Lower lobe of right lung (tissue), 2 donors: Measurements from ENCODE around the gene GUF1. TPM values are rescaled to one million over a fixed set of nuclear protein-coding genes. Genes with fewer than 3 reads are reported as not detected.

Experiments
- ATAC-seq, 2 donors: fragments of 200-7000 bp; cut with Tn5 transposase; one replicate each; pipeline ENCODE4 v1.9.1; 2020 to 2022; ENCODE audit warnings: mild to moderate bottlenecking in 2 of 2, moderate library complexity in 2 of 2
- DNase-seq: peaks from one replicate; pipeline ENCODE4 v3.0.0-alpha.2; 2020
- H3K27ac ChIP-seq: fragments of 200-600 bp; one replicate; pipeline ENCODE4 v1.8.0; 2022
- H3K27me3 ChIP-seq: fragments of 200-600 bp; one replicate; pipeline ENCODE4 v1.8.0; 2022; ENCODE audit warnings: low read depth
- H3K36me3 ChIP-seq: fragments of 200-600 bp; one replicate; pipeline ENCODE4 v1.8.0; 2022; ENCODE audit warnings: mild to moderate bottlenecking
- H3K4me1 ChIP-seq: fragments of 200-600 bp; one replicate; pipeline ENCODE4 v1.8.0; 2022
- H3K4me3 ChIP-seq: fragments of 200-600 bp; one replicate; pipeline ENCODE4 v1.8.0; 2022; ENCODE audit warnings: mild to moderate bottlenecking
- H3K9me3 ChIP-seq: fragments of 200-600 bp; one replicate; pipeline ENCODE4 v1.8.0; 2022
- intact Hi-C: fragments of 100-400 bp; cut with DNase I; formaldehyde crosslinking; loops from one replicate; pipeline ENCODE4 v1.11.0; 2022
- total RNA-seq: library from RNA; stranded (reverse); fragmentation: NEBNext Ultra II Directional; extraction: Animal tissue kit (Norgen Biotek cat#: 25700); gene quantifications from one replicate; pipeline ENCODE4 v1.2.1, GENCODE V29; 2021
- TF ChIP-seq, protein P1 (sequence below): fragments of 200-600 bp; IDR thresholded peaks from one replicate; pipeline ENCODE4 v1.8.0; 2022; ENCODE audit warnings: antibody characterized with exemption, mild to moderate bottlenecking
- donor health status: DM: no; HTN: yes; CAD: no; lungs with severe emphysema.

Gene GUF1
- total RNA-seq, 1 donor from 2014 or later: 18.4 TPM

DNA sequence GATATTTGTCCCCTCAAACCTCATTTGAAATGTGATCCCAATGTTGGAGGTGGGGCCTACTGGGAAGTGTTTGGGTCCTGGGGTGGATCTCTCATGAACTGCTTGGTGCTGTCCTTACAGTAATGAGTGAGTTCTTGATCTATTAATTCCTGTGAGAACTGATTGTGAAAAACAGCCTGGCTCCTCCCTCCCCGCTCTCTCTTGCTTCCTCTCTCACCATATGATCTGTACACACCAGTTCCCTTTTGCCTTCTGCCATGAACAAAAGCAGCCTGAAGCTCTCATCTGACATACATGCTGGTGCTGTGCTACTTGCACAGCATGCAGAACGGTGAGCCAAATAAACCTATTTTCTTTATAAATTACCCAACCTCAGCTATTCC is 15.6 kb upstream of the GUF1 start:
- intact Hi-C loops: no loop called here
- TF ChIP-seq, protein P1, sequence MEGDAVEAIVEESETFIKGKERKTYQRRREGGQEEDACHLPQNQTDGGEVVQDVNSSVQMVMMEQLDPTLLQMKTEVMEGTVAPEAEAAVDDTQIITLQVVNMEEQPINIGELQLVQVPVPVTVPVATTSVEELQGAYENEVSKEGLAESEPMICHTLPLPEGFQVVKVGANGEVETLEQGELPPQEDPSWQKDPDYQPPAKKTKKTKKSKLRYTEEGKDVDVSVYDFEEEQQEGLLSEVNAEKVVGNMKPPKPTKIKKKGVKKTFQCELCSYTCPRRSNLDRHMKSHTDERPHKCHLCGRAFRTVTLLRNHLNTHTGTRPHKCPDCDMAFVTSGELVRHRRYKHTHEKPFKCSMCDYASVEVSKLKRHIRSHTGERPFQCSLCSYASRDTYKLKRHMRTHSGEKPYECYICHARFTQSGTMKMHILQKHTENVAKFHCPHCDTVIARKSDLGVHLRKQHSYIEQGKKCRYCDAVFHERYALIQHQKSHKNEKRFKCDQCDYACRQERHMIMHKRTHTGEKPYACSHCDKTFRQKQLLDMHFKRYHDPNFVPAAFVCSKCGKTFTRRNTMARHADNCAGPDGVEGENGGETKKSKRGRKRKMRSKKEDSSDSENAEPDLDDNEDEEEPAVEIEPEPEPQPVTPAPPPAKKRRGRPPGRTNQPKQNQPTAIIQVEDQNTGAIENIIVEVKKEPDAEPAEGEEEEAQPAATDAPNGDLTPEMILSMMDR: no peak
- Histone ChIP-seq H3K27ac (no peak overlapping the region), H3K36me3 (no peaks in the 10 kb centered on the region), H3K4me3 (no peak overlapping the region), H3K4me1 (no peaks in the 10 kb centered on the region), H3K9me3 (no peaks in the 10 kb centered on the region), H3K27me3 (no peaks in the 10 kb centered on the region)
- DNase-seq (no peak), ATAC-seq (no peak)

DNA sequence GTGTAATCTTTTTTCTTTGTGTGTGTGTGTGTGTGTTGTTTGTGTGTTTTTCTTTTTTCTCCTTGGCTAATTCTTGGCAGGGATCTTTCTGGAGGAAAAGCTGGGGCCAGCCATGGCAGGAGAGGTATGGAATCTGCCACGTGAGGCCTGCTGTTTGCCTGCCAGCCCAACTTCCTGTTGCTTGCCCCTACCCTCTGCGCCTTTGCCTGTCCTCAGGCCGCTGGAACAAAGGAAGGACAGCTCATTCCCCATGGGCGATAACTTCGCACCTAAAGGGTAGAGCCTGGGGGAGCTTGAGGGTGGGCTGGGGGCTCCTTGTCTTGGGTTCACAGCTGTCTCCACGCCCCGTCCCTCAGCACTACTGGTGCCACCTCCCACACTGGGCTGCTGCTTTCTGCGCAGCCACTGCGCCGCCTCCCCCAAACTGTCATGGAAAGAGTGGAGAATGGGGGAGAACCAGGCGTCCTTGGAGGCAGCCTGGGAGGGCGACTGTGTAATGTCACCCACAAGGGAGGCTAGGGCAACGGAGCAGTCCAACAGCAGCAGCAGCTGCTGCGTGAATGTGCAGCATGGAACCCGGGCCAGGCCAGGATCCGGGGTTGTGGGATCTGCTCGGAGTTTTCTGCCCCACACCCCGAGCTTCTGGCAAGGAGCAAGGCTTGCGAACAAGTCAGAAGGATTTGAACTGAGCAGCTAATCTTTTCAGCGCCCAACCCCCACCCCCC is 14.5 kb upstream of the GUF1 start:
- Histone ChIP-seq H3K9me3 (no peaks in the 10 kb centered on the region), H3K4me3 (no peak overlapping the region), H3K4me1 (no peaks in the 10 kb centered on the region), H3K36me3 (no peaks in the 10 kb centered on the region), H3K27ac (no peak overlapping the region), H3K27me3 (no peaks in the 10 kb centered on the region)
- TF ChIP-seq, protein P1: no peak
- intact Hi-C loops: no loop called here
- ATAC-seq (no peak), DNase-seq (no peak)

DNA sequence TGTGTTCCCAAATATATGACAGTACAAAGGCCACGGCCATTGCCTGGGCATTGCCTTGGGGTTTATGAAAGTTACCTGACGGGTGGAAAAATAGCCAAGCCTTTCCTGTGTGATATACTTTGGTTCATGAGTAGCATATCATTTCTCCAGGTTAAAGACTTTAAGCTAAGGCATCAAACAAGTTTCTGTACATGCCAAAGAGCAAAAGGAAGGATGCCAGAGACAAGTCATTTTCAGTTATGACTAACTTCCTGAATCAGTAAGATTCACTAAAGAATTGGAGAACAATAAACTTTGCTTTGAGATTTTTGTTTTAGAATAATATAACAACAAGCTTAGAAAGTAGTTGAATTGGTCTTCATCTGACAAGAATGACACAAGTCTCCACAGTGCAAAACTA is 9.7 kb upstream of the GUF1 start:
- H3K27ac ChIP-seq: no peak overlapping the region
- H3K36me3 ChIP-seq: no peaks in the 10 kb centered on the region
- no peaks in the 10 kb centered on the region for H3K9me3 ChIP-seq
- DNase-seq: no peak
- ATAC-seq: no peak
- no peak overlapping the region for H3K4me3 ChIP-seq
- no peaks in the 10 kb centered on the region for H3K27me3 ChIP-seq
- intact Hi-C loops: no loop called here
- TF ChIP-seq, protein P1: no peak
- no peaks in the 10 kb centered on the region for H3K4me1 ChIP-seq

DNA sequence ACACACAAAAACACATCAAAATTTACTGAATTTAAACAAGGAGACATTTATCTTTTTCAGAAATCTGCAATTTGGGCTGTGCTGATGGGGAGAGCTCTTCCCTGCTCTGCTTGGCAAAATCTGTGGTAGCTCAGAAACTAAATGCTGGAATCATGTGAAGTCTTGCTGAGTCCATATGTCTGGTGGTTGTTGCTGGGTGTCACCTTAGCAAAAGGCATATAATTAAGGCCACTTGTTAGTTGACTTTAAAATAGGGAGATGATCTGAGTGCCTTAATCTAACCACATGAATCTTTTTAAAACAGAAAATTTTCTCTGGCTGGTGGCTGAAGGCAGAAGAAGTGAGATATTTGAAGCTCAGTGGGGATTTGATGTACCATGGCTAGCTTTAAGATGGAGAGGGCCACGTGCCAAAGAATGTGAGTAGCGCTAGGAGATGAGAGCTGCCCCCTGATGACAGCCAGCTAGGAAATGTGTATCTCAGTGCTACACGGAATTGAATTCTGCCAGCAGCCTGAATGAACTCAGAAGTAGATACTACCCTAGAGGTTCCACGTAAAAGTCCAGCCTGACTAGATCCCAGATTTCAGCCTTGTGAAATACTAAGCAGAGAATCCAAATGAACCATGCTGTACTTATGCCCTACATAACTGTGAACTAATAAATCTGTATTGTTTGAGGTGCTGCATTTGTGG is 7.6 kb upstream of the GUF1 start:
- Histone ChIP-seq H3K27me3 (no peaks in the 10 kb centered on the region), H3K9me3 (no peaks in the 10 kb centered on the region), H3K4me3 (no peak overlapping the region), H3K36me3 (no peaks in the 10 kb centered on the region), H3K4me1 (no peaks in the 10 kb centered on the region), H3K27ac (no peak overlapping the region)
- intact Hi-C loops: no loop called here
- DNase-seq (no peak), ATAC-seq (no peak)
- TF ChIP-seq, protein P1: no peak

DNA sequence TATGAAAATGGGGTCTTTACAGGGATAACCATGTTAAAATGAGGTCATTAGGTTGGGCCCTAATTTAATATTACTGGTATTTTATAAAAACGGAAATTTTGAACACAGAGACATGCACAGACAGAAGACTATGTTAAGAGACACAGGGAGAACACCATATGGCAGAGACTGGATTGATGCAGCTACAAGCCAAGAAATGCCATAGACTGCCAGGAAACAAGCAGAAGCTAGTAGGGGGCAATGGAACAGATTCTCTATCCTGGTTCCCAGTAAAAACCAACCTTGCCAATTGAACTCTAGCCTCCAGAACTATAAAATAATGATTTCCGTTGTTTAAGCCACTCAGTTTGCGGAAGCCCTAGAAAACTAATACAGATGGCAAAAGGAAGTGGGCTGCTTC is 6.6 kb upstream of the GUF1 start:
- Histone ChIP-seq H3K4me1 (no peaks in the 10 kb centered on the region), H3K36me3 (no peaks in the 10 kb centered on the region), H3K4me3 (no peak overlapping the region), H3K27me3 (no peaks in the 10 kb centered on the region), H3K27ac (no peak overlapping the region), H3K9me3 (no peaks in the 10 kb centered on the region)
- no peak for ATAC-seq
- no peak for DNase-seq
- intact Hi-C loops: no loop called here
- TF ChIP-seq, protein P1: no peak
